Measurements from ENCODE around the gene LMX1B.
A peak's percentile ranks its signal among the peaks of the same experiment; 100 is the strongest.

LMX1B gene

GRCh38 chr9:126612813-126613641 is 701 bp upstream of the LMX1B start:
- Histone ChIP-seq H3K27ac (ENCODE audit: low read depth, low read length) (no peak overlapping the region), H3K4me3 (ENCODE audit: low read depth, low read length) (no peak overlapping the region), H2AFZ (ENCODE audit: low read length, unreplicated experiment) (no peak overlapping the region), H3K4me1 (ENCODE audit: control insufficient read depth, insufficient read depth, low read length, unreplicated experiment) (no peaks in the 10 kb centered on the region), H3K36me3 (ENCODE audit: insufficient read depth, low read length) (no peaks in the 10 kb centered on the region), H3K27me3 (ENCODE audit: insufficient read depth, low read length) (peaks cover 92% of the 10 kb centered on the region), H3K79me2 (ENCODE audit: control insufficient read depth, insufficient read depth, low read length, unreplicated experiment) (no peaks in the 10 kb centered on the region)

- H2AFZ ChIP-seq (ENCODE audit: low read length, unreplicated experiment): no peak overlapping the region
- no peaks in the 10 kb centered on the region for H3K79me2 ChIP-seq (ENCODE audit: control insufficient read depth, insufficient read depth, low read length, unreplicated experiment)
- no peaks in the 10 kb centered on the region for H3K36me3 ChIP-seq (ENCODE audit: insufficient read depth, low read length)
- no peak overlapping the region for H3K4me3 ChIP-seq (ENCODE audit: low read depth, low read length)
- H3K27ac ChIP-seq (ENCODE audit: low read depth, low read length): no peak overlapping the region
- H3K4me1 ChIP-seq (ENCODE audit: control insufficient read depth, insufficient read depth, low read length, unreplicated experiment): no peaks in the 10 kb centered on the region
- H3K27me3 ChIP-seq (ENCODE audit: insufficient read depth, low read length): peaks cover 92% of the 10 kb centered on the region
These were observed 343 bp downstream of the LMX1B start for GRCh38 chr9:126614088-126614454.

- peaks cover 92% of the 10 kb centered on the region for H3K27me3 ChIP-seq (ENCODE audit: insufficient read depth, low read length)
- H3K4me1 ChIP-seq (ENCODE audit: control insufficient read depth, insufficient read depth, low read length, unreplicated experiment): no peaks in the 10 kb centered on the region
- no peak overlapping the region for H3K27ac ChIP-seq (ENCODE audit: low read depth, low read length)
- H3K36me3 ChIP-seq (ENCODE audit: insufficient read depth, low read length): no peaks in the 10 kb centered on the region
- H2AFZ ChIP-seq (ENCODE audit: low read length, unreplicated experiment): no peak overlapping the region
- no peak overlapping the region for H3K4me3 ChIP-seq (ENCODE audit: low read depth, low read length)
- H3K79me2 ChIP-seq (ENCODE audit: control insufficient read depth, insufficient read depth, low read length, unreplicated experiment): no peaks in the 10 kb centered on the region
These were observed 922 bp downstream of the LMX1B start for GRCh38 chr9:126614455-126615244.

- Histone ChIP-seq H3K27me3 (ENCODE audit: insufficient read depth, low read length) (peaks cover 92% of the 10 kb centered on the region), H3K79me2 (ENCODE audit: control insufficient read depth, insufficient read depth, low read length, unreplicated experiment) (no peaks in the 10 kb centered on the region), H3K36me3 (ENCODE audit: insufficient read depth, low read length) (no peaks in the 10 kb centered on the region), H3K4me1 (ENCODE audit: control insufficient read depth, insufficient read depth, low read length, unreplicated experiment) (no peaks in the 10 kb centered on the region), H3K27ac (ENCODE audit: low read depth, low read length) (no peak overlapping the region), H2AFZ (ENCODE audit: low read length, unreplicated experiment) (no peak overlapping the region), H3K4me3 (ENCODE audit: low read depth, low read length) (no peak overlapping the region)
These were observed 1.6 kb downstream of the LMX1B start for GRCh38 chr9:126615245-126615790.

GRCh38 chr9:126615791-126616447 is 2.2 kb downstream of the LMX1B start:
- H3K36me3 ChIP-seq (ENCODE audit: insufficient read depth, low read length): no peaks in the 10 kb centered on the region
- H3K79me2 ChIP-seq (ENCODE audit: control insufficient read depth, insufficient read depth, low read length, unreplicated experiment): no peaks in the 10 kb centered on the region
- no peak overlapping the region for H3K27ac ChIP-seq (ENCODE audit: low read depth, low read length)
- no peak overlapping the region for H3K4me3 ChIP-seq (ENCODE audit: low read depth, low read length)
- H2AFZ ChIP-seq (ENCODE audit: low read length, unreplicated experiment): no peak overlapping the region
- H3K4me1 ChIP-seq (ENCODE audit: control insufficient read depth, insufficient read depth, low read length, unreplicated experiment): no peaks in the 10 kb centered on the region
- H3K27me3 ChIP-seq (ENCODE audit: insufficient read depth, low read length): peaks cover 92% of the 10 kb centered on the region

- Histone ChIP-seq H3K27me3 (ENCODE audit: insufficient read depth, low read length) (peaks cover 93% of the 10 kb centered on the region), H3K79me2 (ENCODE audit: control insufficient read depth, insufficient read depth, low read length, unreplicated experiment) (no peaks in the 10 kb centered on the region), H3K4me3 (ENCODE audit: low read depth, low read length) (no peak overlapping the region), H3K36me3 (ENCODE audit: insufficient read depth, low read length) (no peaks in the 10 kb centered on the region), H3K4me1 (ENCODE audit: control insufficient read depth, insufficient read depth, low read length, unreplicated experiment) (no peaks in the 10 kb centered on the region), H2AFZ (ENCODE audit: low read length, unreplicated experiment) (no peak overlapping the region), H3K27ac (ENCODE audit: low read depth, low read length) (no peak overlapping the region)
These were observed 2.8 kb downstream of the LMX1B start for GRCh38 chr9:126616521-126616976.

- Histone ChIP-seq H3K4me1 (ENCODE audit: control insufficient read depth, insufficient read depth, low read length, unreplicated experiment) (no peaks in the 10 kb centered on the region), H3K4me3 (ENCODE audit: low read depth, low read length) (no peak overlapping the region), H3K27me3 (ENCODE audit: insufficient read depth, low read length) (peaks cover 94% of the 10 kb centered on the region), H3K27ac (ENCODE audit: low read depth, low read length) (no peak overlapping the region), H3K36me3 (ENCODE audit: insufficient read depth, low read length) (no peaks in the 10 kb centered on the region), H2AFZ (ENCODE audit: low read length, unreplicated experiment) (no peak overlapping the region), H3K79me2 (ENCODE audit: control insufficient read depth, insufficient read depth, low read length, unreplicated experiment) (no peaks in the 10 kb centered on the region)
These were observed 3.5 kb downstream of the LMX1B start for GRCh38 chr9:126617003-126617822.

- peaks cover 94% of the 10 kb centered on the region for H3K27me3 ChIP-seq (ENCODE audit: insufficient read depth, low read length)
These were observed 4.1 kb downstream of the LMX1B start for GRCh38 chr9:126617823-126618165.

GRCh38 chr9:126618190-126618584 is 4.5 kb downstream of the LMX1B start:
- Histone ChIP-seq H2AFZ (ENCODE audit: low read length, unreplicated experiment) (no peak overlapping the region), H3K27ac (ENCODE audit: low read depth, low read length) (no peak overlapping the region), H3K4me3 (ENCODE audit: low read depth, low read length) (peak overlapping the region; percentile 17), H3K79me2 (ENCODE audit: control insufficient read depth, insufficient read depth, low read length, unreplicated experiment) (no peaks in the 10 kb centered on the region), H3K27me3 (ENCODE audit: insufficient read depth, low read length) (peaks cover 94% of the 10 kb centered on the region), H3K36me3 (ENCODE audit: insufficient read depth, low read length) (no peaks in the 10 kb centered on the region), H3K4me1 (ENCODE audit: control insufficient read depth, insufficient read depth, low read length, unreplicated experiment) (no peaks in the 10 kb centered on the region)

More at GRCh38 chr9:126617823-126618165, 4.1 kb downstream of the LMX1B start:
- Histone ChIP-seq H3K4me1 (ENCODE audit: control insufficient read depth, insufficient read depth, low read length, unreplicated experiment) (no peaks in the 10 kb centered on the region), H3K79me2 (ENCODE audit: control insufficient read depth, insufficient read depth, low read length, unreplicated experiment) (no peaks in the 10 kb centered on the region), H3K27ac (ENCODE audit: low read depth, low read length) (no peak overlapping the region), H2AFZ (ENCODE audit: low read length, unreplicated experiment) (no peak overlapping the region), H3K4me3 (ENCODE audit: low read depth, low read length) (peak overlapping the region; percentile 17), H3K36me3 (ENCODE audit: insufficient read depth, low read length) (no peaks in the 10 kb centered on the region)
